Measurements from ENCODE around the gene CYP3A7. TPM values are rescaled to one million over a fixed set of nuclear protein-coding genes. Genes with fewer than 3 reads are reported as not detected.

The CYP3A7 gene
- total and polyA plus RNA-seq, 2 of the 4 experiments (the other 2 are of a cell fraction), result not detected

GRCh38 chr7:99709838-99710578 lies 25.0 kb downstream of the CYP3A7 start:
- no peak for ATAC-seq (ENCODE audit: low read depth)

More at GRCh38 chr7:99709838-99710578, 25.0 kb downstream of the CYP3A7 start:
- Histone ChIP-seq H3K14ac (replicated peaks; ENCODE audit: low read depth, low read length) (no peak overlapping the region), H3K4me2 (ENCODE audit: low read depth, low read length) (no peak overlapping the region), H3K18ac (ENCODE audit: low read depth, low read length) (no peak overlapping the region), H2BK20ac (ENCODE audit: low read depth, low read length) (no peak overlapping the region), H3K4me3 (ENCODE audit: insufficient read depth, low read depth, low read length) (no peak overlapping the region), H3K27ac (ENCODE audit: insufficient read depth, low read length) (no peak overlapping the region), H2AFZ (replicated peaks; ENCODE audit: low read length, poor library complexity) (no peak overlapping the region), H3K56ac (ENCODE audit: extremely low read depth, insufficient read depth, low read length) (no peak overlapping the region), H4K20me1 (ENCODE audit: insufficient read depth, low read length) (no peaks in the 10 kb centered on the region), H4K91ac (ENCODE audit: insufficient read depth, low read depth, low read length) (no peak overlapping the region), H3K9me1 (ENCODE audit: insufficient read depth, low read length) (no peaks in the 10 kb centered on the region), H2BK120ac (ENCODE audit: low read depth, low read length) (no peak overlapping the region), H3K23ac (ENCODE audit: low read depth, low read length) (no peak overlapping the region), H3K79me1 (ENCODE audit: low read depth in 1 of 2, low read length in 2 of 2) (no peaks in the 10 kb centered on the region), H4K5ac (ENCODE audit: low read depth, low read length) (no peak overlapping the region), H3K4ac (ENCODE audit: low read depth, low read length) (no peak overlapping the region), H3K27me3 (ENCODE audit: control insufficient read depth, insufficient read depth, low read length) (no peaks in the 10 kb centered on the region), H2BK5ac (ENCODE audit: low read depth, low read length, poor library complexity, severe bottlenecking) (no peak overlapping the region), H3K36me3 (ENCODE audit: control insufficient read depth, insufficient read depth, low read length) (no peaks in the 10 kb centered on the region), H2AK9ac (replicated peaks; ENCODE audit: low read depth, low read length, poor library complexity) (no peak overlapping the region), H4K8ac (ENCODE audit: low read depth in 2 of 2, low read length in 2 of 2) (no peak overlapping the region), H3K4me1 (ENCODE audit: control insufficient read depth, insufficient read depth, low read length) (no peaks in the 10 kb centered on the region), H3K9ac (ENCODE audit: low read depth, low read length) (no peak overlapping the region), H2AK5ac (ENCODE audit: low read depth, low read length) (no peak overlapping the region), H3K9me3 (ENCODE audit: control insufficient read depth, insufficient read depth, low read length) (peaks cover 5% of the 10 kb centered on the region; the same call in 1 of the 2 replicates), H2BK15ac (ENCODE audit: low read depth, low read length) (no peak overlapping the region)
- no peak for DNase-seq
- dilution Hi-C loops (cut with HindIII; ENCODE audit: low sequenced_read_pairs, unreplicated experiment) (no loop called here), intact Hi-C loops (cut with micrococcal nuclease) (no loop called here), in situ Hi-C loops (cut with MboI; ENCODE audit: low sequenced_read_pairs) (no loop called here)
- CTCF ChIA-PET, result no interaction called here
- POLR2A ChIA-PET (ENCODE audit: unreplicated experiment), result no interaction called here
- TF ChIP-seq ELK1 (IDR thresholded peaks at IDR 0.05; ENCODE audit: borderline replicate concordance, low read depth, low read length), result no peak
- no peak for TF ChIP-seq SMC3 (IDR thresholded peaks at IDR 0.05; ENCODE audit: low read depth, low read length)
- TF ChIP-seq FOS (IDR thresholded peaks at IDR 0.05; ENCODE audit: low read depth, low read length), result no peak
- no peak for TF ChIP-seq MAZ (IDR thresholded peaks at IDR 0.05; ENCODE audit: borderline replicate concordance, low read depth, low read length)
- no peak for TF ChIP-seq RFX5 (IDR thresholded peaks at IDR 0.05; ENCODE audit: low read depth, low read length)
- TF ChIP-seq CHD1 (IDR thresholded peaks at IDR 0.05; ENCODE audit: low read depth, low read length), result no peak
- TF ChIP-seq USF2 (IDR thresholded peaks at IDR 0.05; ENCODE audit: low read depth, low read length), result no peak
- no peak for TF ChIP-seq MXI1 (IDR thresholded peaks at IDR 0.05; ENCODE audit: borderline replicate concordance, low read depth, low read length)
- TF ChIP-seq POLR2A (IDR thresholded peaks at IDR 0.05; ENCODE audit: low read depth, low read length), result no peak
- no peak for TF ChIP-seq BHLHE40 (IDR thresholded peaks at IDR 0.05; ENCODE audit: low read depth, low read length)
- WGBS, 2 experiments (ENCODE audit: extremely low coverage in 2 of 2, insufficient read length in 1 of 2), result no CpG with 5 or more reads among the region's 2 CpGs
- BruUV-seq (replicated peaks), result no TSS peak

Measured in IMR-90 (cell line).